Osteoblast (primary cell): ENCODE results near the gene MUS81. TPM values are rescaled to one million over a fixed set of nuclear protein-coding genes. Genes with fewer than 3 reads are reported as not detected.
A peak's percentile ranks its signal among the peaks of the same experiment; 100 is the strongest.

Experiments used
- DNase-seq: peaks from one replicate; pipeline ENCODE4 v3.0.0; 2011; ENCODE audit warnings: low spot score, mixed read lengths; ENCODE audit not compliant: insufficient read length; ENCODE audit errors: missing footprints
- H2AFZ ChIP-seq: 2 replicates; pipeline ENCODE4 v1.6.0; 2011; ENCODE audit warnings: mild to moderate bottlenecking, low read length
- H3K27ac ChIP-seq: 2 replicates; pipeline ENCODE4 v1.5.1; 2011; ENCODE audit warnings: mild to moderate bottlenecking, low read depth, low read length, moderate library complexity
- H3K27me3 ChIP-seq: 2 replicates; pipeline ENCODE4 v1.6.0; 2012; ENCODE audit warnings: mild to moderate bottlenecking, control low read depth, inconsistent platforms, low read length, moderate library complexity; ENCODE audit not compliant: insufficient read depth
- H3K36me3 ChIP-seq: 2 replicates; pipeline ENCODE4 v1.5.1; 2011; ENCODE audit warnings: mild to moderate bottlenecking, low read length, control low read depth, moderate library complexity; ENCODE audit not compliant: insufficient read depth
- H3K4me1 ChIP-seq: 2 replicates; pipeline ENCODE4 v1.5.1; 2011; ENCODE audit warnings: mild to moderate bottlenecking, low read length, control low read depth, moderate library complexity; ENCODE audit not compliant: insufficient read depth
- H3K4me2 ChIP-seq: 2 replicates; pipeline ENCODE4 v1.6.0; 2011; ENCODE audit warnings: mild to moderate bottlenecking, low read length; ENCODE audit not compliant: insufficient read depth
- H3K4me3 ChIP-seq: fragments of 200-600 bp; sonication (generic); 3 replicates; pipeline ENCODE4 v1.5.1; 2012; ENCODE audit warnings: mild to moderate bottlenecking, low read length, inconsistent platforms; ENCODE audit not compliant: insufficient read depth
- H3K79me2 ChIP-seq: 2 replicates; pipeline ENCODE4 v1.6.0; 2012; ENCODE audit warnings: mild to moderate bottlenecking, low read length, control low read depth, inconsistent platforms; ENCODE audit not compliant: insufficient read depth
- H3K9me3 ChIP-seq: 2 replicates; pipeline ENCODE4 v1.5.1; 2011; ENCODE audit warnings: low read depth, low read length, control low read depth
- H4K20me1 ChIP-seq: 2 replicates; pipeline ENCODE4 v1.6.0; 2012; ENCODE audit warnings: mild to moderate bottlenecking, low read length, control low read depth; ENCODE audit not compliant: insufficient read depth
- total RNA-seq: library from RNA; depleted of rRNA; stranded (reverse); fragments of >200 nt; gene quantifications from 2 replicates; pipeline ENCODE4 v1.2.3, GENCODE V29; 2012
- TF ChIP-seq, protein P1 (sequence below): IDR thresholded peaks from 2 replicates; pipeline ENCODE4 v1.5.1; 2011; ENCODE audit warnings: mild to moderate bottlenecking, low read depth, low read length, moderate library complexity; ENCODE audit errors: extremely low read depth

Gene MUS81
- total RNA-seq, 1 donor = 53.6 TPM

DNA sequence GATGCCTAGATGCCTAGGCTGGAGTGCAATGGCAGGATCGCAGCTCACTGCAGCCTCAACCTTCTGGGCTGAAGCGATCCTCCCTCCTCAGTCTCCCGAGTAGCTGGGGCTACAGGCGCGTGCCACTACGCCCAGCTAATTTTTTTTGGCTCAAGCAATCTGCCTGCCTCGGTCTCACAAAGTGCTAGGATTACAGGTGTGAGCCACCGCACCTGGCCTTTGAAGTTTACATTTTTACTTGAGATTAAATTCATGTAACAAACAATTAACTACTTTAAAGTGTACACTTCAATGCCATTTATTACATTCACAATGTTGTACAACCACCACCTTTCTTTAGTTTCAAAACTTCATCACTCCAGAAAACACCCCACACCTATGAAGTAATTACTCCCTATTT, 43.5 kb downstream of the MUS81 start:
- TF ChIP-seq, protein P1, sequence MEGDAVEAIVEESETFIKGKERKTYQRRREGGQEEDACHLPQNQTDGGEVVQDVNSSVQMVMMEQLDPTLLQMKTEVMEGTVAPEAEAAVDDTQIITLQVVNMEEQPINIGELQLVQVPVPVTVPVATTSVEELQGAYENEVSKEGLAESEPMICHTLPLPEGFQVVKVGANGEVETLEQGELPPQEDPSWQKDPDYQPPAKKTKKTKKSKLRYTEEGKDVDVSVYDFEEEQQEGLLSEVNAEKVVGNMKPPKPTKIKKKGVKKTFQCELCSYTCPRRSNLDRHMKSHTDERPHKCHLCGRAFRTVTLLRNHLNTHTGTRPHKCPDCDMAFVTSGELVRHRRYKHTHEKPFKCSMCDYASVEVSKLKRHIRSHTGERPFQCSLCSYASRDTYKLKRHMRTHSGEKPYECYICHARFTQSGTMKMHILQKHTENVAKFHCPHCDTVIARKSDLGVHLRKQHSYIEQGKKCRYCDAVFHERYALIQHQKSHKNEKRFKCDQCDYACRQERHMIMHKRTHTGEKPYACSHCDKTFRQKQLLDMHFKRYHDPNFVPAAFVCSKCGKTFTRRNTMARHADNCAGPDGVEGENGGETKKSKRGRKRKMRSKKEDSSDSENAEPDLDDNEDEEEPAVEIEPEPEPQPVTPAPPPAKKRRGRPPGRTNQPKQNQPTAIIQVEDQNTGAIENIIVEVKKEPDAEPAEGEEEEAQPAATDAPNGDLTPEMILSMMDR = no peak
- Histone ChIP-seq H3K4me1 (peaks cover 42% of the 10 kb centered on the region), H3K27me3 (no peaks in the 10 kb centered on the region), H3K79me2 (peaks cover 18% of the 10 kb centered on the region), H3K27ac (peak overlapping the region; percentile 85), H3K36me3 (no peaks in the 10 kb centered on the region), H3K4me2 (peak overlapping the region; percentile 8), H3K4me3 (no peak overlapping the region), H2AFZ (no peak overlapping the region), H3K9me3 (no peaks in the 10 kb centered on the region), H4K20me1 (no peaks in the 10 kb centered on the region)
- DNase-seq = no peak

DNA sequence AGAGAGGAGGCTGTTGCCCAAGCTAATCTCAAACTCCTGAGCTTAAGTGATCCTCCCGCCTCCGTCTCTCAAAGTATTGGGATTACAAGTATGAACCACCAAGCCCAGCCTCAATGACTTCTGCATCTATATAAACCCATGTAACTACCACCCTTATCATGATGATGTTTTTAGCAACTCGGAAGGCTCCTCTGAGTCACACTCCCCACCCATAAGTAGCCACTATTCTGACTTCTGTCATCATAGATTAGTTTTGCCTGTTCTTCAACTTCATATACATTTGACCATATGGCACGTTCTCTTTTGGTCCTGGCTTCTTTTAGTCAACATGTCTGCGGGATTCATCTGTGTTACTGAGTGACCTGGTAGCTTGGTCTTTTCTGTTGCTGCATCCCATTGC, 46.4 kb downstream of the MUS81 start:
- Histone ChIP-seq H3K36me3 (no peaks in the 10 kb centered on the region), H4K20me1 (no peaks in the 10 kb centered on the region), H3K4me1 (peaks cover 44% of the 10 kb centered on the region), H3K79me2 (peaks cover 2% of the 10 kb centered on the region), H3K27me3 (no peaks in the 10 kb centered on the region), H2AFZ (no peak overlapping the region), H3K9me3 (no peaks in the 10 kb centered on the region), H3K4me3 (no peak overlapping the region), H3K27ac (no peak overlapping the region), H3K4me2 (no peak overlapping the region)
- TF ChIP-seq, protein P1 = no peak
- DNase-seq = peak; percentile 66

DNA sequence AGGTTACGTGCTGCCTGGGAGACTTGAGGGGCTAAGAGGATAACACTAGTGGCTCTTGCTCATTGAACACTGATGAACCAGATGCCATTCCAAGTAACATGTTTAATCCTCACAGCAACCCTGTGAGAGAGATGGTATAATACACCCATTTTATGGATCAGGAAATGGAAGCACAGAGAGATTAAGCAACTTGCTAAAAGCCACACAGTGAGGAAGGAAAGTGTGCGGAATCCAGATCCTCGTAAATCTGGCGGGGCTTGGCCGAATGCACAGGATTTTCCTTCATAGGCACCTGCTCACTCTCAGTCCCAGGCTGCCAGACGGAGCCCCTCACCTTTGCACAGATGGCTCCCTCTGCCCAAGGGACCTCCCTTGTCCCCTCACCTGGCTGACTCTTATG, 47.6 kb downstream of the MUS81 start:
- no peak overlapping the region for H2AFZ ChIP-seq
- H3K36me3 ChIP-seq = no peaks in the 10 kb centered on the region
- H3K27me3 ChIP-seq = no peaks in the 10 kb centered on the region
- H3K4me3 ChIP-seq = no peak overlapping the region
- no peaks in the 10 kb centered on the region for H4K20me1 ChIP-seq
- H3K27ac ChIP-seq = no peak overlapping the region
- TF ChIP-seq, protein P1 = no peak
- H3K4me1 ChIP-seq = peaks cover 45% of the 10 kb centered on the region
- H3K79me2 ChIP-seq = peaks cover 3% of the 10 kb centered on the region
- no peak for DNase-seq
- no peaks in the 10 kb centered on the region for H3K9me3 ChIP-seq
- H3K4me2 ChIP-seq = no peak overlapping the region

DNA sequence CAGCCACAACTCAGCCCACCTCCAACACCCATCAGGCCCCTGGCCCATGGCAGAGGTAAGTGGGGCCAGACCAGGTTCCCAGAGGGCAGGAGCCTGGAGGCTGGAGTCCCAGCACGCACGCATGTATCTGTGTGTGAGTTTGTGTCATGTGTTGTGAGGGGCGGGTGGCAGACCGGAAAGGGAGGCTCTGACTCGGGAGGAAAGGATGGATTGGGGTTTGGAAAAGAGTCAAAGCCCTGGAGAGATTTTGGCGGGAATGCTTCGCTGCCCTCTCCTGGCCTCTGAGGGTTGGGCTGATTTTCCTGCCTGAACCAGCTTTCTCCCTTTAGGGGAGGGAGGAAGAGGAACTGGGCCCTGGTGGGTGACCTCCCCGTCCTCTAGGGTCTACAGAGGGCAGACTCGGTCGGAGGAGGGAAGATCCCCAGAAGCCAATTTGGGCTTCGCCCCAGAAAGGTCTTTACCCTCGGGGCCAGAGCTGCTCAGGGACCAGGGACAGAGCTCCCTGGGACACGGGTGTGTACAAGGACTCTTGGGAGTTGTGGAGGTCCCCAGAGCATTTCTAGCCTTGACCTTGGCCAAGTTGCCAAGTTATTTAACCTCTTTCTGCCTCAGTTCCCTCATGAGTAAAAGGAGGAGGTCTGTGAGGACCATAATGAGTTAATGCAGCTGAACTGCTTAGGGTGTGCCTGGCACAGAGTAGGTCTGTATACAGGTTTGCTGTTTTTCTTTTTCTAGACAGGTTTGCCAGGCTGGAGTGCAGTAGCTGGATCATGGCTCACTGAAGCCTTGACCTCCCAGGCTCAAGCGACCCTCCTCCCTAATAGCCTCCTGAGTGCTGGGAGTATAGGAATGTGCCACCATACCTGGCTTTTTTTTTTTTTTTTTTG, 51.7 kb downstream of the MUS81 start:
- Histone ChIP-seq H3K79me2 (peaks cover 19% of the 10 kb centered on the region), H3K27me3 (no peaks in the 10 kb centered on the region), H3K4me1 (peaks cover 60% of the 10 kb centered on the region), H2AFZ (peak overlapping the region; percentile 15), H3K4me2 (peak overlapping the region; percentile 42), H3K27ac (peak overlapping the region; percentile 96), H3K36me3 (no peaks in the 10 kb centered on the region), H3K9me3 (no peaks in the 10 kb centered on the region), H4K20me1 (no peaks in the 10 kb centered on the region), H3K4me3 (peak overlapping the region; percentile 34)
- peak; percentile 96 for DNase-seq
- TF ChIP-seq, protein P1 = peak; percentile 45
